Inflammatory macrophage (primary cell): ENCODE measurements around the gene ATP2C1.
"Not testable (repeated sequence)": the region's sequence is repeated elsewhere in the genome, so short reads cannot be mapped to it uniquely, and the experiment has no call there.

Experiments used
- DNase-seq, 2 donors: peaks; one replicate each; pipeline ENCODE4 v3.0.0-alpha.2; 2020 to 2022

Gene ATP2C1

DNA sequence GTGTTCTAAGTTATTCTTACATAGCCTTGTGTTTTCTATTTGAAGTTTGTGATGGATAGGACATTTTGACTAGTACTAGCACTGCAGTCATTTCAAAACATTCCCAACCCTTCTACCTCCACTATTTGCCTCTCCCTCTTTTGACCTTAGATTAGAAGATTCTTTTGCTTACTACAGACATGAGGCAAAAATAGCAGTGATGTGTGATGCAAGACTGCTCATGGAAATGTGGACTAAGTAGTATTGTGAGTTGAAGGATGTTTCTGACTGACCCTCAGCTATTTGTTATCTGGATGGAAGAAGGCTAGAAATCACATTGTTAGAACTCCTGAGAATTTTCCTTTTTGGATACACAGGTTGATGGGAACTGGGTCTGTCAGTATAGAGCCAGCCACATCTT, 45.9 kb downstream of the ATP2C1 start:
- DNase-seq = no peak

GRCh38 chr3:130941793-130942192, 47.9 kb downstream of the ATP2C1 start:
- DNase-seq = no peak

- DNase-seq = no peak
Measured at GRCh38 chr3:130946882-130947281, 53.0 kb downstream of the ATP2C1 start.

GRCh38 chr3:130948001-130948773, 54.3 kb downstream of the ATP2C1 start:
- no peak for DNase-seq

DNA sequence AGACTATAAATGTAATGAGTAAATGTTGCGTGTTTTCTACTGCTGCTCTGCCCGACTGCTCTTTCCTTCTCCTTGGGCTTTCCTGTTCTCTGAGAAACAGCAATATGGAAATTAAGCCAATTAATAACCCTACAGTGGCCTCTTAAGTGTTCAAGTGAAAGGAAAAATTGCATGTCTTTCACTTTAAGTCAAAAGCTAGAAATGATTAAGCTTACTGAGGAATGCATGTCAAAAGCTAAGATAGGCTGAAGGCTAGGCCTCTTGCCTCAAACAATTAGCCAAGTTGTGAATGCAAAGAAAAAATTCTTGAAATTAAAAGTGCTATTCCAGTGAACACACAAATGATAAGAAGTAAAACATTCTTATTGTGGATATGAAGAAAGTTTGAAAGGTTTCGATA, 55.0 kb downstream of the ATP2C1 start:
- DNase-seq = no peak

DNA sequence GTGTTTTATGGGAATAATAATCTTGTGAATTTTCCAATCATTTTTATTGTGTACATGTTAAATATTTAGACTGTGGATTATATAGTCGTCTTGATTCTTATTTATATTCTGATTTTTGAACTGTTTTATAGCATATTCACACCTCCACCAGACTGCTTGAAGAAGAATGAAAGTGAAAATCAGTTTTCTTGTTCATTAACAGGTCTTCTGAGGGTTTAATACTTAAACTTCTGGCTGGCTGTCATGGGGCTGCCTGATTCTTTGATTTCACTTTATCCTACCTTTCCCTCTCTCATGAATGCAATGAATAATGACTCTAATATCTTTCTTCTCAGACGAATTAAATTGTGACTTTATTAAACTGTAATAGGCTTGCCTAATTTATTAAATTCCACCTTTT, 56.2 kb downstream of the ATP2C1 start:
- no peak for DNase-seq

DNA sequence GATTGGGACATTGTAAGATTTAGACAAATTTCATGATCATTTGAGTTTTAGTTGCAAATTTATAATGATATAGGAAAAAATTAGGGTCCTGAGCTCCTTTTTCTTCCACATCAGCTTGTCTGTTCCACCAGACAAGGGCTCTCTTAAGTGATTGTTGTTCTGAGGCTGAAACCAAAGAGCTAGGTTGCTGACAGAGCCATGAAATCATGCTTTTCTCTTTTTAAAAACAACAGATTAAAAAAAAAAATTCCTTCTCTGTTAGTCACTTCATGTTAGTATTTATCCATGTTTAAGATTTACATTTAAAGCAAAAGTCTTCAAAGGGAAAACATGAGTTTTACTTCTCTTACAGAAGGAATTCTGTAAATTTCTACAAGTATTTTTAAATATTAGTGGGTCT, 56.8 kb downstream of the ATP2C1 start:
- no peak for DNase-seq

DNA sequence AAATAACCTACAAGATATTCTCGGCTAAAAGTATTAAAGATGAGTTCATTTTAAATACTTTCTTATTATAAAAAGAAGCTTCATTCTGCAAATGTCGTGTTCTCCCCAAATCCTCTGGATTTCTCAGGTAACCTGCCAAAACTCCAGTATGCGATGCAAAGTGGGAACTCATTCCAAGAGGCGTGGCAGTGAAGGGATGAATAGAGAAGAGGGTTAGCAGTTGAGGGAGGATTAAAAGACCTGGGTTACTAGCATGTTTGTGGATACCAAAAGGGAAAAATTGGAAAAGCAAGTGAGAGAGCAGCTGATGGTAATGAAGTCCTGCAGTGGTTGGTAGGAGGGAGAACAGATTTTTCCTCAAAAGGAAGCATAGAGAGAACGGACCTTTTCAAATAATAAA, 61.6 kb downstream of the ATP2C1 start:
- no peak for DNase-seq

DNA sequence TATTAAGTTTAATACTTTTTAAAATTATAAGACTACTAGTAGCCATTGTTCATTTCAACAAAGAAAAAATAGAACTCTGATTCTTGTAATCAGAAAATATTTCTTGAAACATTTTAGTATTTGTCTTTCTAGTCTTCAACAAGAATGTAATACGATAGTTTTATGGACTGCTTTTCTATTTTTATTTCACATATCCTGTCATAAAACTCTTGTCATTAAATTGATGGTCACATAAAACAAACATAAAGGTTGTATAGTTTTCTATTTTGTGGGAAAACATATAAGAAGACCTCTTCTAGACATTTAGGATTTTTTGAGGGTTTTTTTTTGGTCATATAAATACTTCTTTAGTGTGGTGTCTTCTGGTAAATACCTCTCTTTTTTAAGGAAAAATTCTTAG, 62.4 kb downstream of the ATP2C1 start:
- DNase-seq = no peak

- DNase-seq = no peak
Measured at GRCh38 chr3:130956721-130957120, 62.8 kb downstream of the ATP2C1 start.

DNA sequence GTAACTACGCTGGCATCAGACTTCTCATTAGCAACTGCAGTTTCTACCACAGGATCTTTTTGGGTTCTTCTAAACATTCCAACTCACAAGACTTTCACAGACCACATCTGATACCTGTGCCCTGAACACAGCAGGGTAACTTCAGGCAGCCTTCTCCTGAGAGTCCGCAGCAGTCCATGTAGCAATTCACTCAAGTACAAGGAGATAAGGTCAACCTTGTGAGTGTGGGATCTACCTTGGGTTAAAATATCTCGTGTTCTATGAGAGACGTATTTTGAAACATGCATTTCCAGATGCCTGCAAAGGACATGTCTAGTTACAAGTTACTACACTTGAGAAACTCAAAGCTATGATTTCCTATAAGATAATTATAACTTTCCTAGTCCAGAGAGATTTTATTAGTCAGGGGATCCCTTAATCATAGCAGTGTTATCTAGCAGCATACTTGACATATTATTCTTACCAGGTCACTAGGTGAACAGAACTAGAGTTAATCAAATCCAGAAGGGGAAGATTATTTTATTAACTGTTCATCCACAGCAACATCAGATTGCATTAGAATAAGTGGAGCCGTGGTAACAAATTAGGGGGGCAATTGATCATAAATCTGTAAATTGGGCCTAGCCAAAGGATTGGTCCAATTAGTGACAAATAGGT, 66.4 kb downstream of the ATP2C1 start:
- no peak for DNase-seq

GRCh38 chr3:130961458-130961857, 67.6 kb downstream of the ATP2C1 start:
- DNase-seq = no peak

GRCh38 chr3:130963444-130963843, 69.6 kb downstream of the ATP2C1 start:
- DNase-seq = no peak

DNA sequence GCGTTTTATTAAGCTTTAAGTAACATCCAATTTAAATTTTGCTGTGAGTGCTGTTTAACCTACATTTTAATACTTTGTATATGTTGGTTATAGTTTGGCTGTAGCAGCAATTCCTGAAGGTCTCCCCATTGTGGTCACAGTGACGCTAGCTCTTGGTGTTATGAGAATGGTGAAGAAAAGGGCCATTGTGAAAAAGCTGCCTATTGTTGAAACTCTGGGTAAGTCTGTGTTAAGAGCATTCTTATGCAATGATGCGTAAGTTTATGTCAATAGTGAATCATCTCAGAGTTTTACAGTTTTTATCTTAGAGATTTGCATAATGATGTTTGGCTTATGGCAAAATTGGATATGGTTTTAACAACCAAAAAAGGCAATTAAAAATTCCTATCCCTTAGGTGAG, 70.0 kb downstream of the ATP2C1 start:
- peak; percentile 50 to 82 for DNase-seq

DNA sequence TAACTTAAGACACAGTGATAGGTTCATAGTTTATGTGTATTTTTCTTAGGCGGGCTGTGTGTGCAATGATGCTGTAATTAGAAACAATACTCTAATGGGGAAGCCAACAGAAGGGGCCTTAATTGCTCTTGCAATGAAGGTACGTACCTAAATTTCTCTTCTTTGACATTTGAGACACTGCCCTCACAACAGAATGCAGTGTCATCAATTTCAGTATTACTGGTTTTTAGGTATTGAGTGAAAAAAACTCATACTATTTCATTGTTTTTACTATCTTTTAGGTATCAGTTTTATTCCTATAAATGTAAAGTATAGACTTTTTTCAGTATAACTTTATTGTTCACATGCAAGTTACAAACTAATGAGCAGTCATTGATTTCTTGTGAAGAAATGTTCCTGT, 73.4 kb downstream of the ATP2C1 start:
- no peak for DNase-seq

DNA sequence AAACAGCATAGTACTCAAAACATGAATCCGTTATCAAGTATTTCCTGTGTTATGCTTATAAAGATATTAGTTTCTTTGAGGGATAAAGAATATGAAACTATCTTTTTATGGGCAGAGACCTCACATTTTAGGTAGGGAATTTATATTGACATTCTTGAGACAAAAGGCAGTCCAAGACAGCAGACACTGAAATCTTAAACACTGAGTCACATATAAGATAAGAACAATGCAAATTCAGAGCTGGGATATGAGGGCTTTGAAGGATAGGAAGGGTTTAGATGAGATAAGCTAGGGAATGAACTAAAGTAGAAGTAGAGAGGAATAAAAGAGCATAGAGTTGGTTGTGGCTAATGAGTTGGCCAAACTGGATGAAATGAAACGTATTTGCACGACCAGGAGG, 74.3 kb downstream of the ATP2C1 start:
- no peak for DNase-seq

DNA sequence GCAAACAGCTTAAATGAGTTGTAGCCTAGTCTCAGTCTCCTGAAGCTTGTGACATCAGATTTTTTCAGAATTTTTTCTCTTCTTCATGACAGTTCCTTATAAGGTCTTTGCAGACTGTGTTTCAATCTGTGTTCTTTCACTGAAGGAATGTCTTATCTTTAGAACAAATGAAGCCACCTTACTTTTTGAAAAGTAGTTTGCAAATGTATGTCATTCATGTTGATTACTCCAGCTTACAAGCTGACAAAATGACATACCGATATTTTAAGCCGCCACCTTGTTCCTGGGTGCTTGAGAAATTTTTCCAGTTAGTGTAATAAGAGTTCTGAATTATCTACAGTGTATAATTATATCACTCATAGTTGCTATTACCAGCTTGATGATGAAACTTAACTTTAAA, 75.7 kb downstream of the ATP2C1 start:
- no peak for DNase-seq

GRCh38 chr3:130971208-130971607, 77.3 kb downstream of the ATP2C1 start:
- peak in 1 of 2 donors; percentile 44 for DNase-seq

GRCh38 chr3:130972592-130972991, 78.7 kb downstream of the ATP2C1 start:
- not testable (repeated sequence) for DNase-seq

GRCh38 chr3:130973406-130973805, 79.5 kb downstream of the ATP2C1 start:
- DNase-seq = no peak

DNA sequence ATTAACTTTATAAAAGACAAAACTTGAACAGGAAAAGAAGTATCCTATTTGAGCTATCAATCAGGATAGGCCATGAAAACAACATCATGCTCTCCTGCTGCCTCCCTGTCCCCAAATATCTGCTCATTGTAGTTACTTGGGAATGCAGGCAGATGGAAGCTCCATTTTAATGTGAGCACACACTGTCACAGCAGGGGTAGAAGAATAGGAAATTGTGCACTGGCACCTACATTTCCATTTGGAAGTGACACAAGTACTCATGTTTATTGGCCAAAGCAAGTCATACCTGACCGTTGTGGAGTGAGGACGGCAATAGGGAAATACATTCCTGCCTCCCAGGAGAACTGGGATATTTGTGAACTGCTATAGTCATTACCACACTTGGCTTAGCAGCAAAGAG, 80.3 kb downstream of the ATP2C1 start:
- DNase-seq = no peak

DNA sequence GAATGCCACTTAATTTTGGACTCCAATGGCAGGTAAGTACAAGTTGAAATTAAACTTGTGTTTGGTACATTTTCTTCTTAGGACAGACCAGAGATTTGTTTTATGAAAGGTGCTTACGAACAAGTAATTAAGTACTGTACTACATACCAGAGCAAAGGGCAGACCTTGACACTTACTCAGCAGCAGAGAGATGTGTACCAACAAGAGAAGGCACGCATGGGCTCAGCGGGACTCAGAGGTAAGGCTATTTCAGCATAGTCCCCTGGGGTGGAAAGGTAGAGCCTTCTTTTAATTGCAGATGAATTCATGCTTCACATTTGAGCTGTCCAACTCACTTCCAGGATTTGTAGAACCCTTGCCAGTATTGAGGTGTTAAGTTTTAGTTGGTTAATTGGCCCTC, 81.4 kb downstream of the ATP2C1 start:
- DNase-seq = no peak

GRCh38 chr3:130976706-130977105, 82.8 kb downstream of the ATP2C1 start:
- no peak for DNase-seq

DNA sequence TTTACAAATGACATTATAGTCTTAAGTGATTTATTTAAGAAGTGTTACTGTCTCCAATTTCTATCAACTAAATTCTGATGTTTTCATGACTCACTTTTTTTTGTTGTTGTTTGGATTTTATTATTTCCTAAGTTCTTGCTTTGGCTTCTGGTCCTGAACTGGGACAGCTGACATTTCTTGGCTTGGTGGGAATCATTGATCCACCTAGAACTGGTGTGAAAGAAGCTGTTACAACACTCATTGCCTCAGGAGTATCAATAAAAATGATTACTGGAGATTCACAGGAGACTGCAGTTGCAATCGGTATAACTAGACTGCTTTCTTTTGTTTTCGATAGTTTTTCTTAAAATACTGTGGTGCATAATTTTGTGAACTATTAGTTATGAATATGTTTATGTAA, 85.2 kb downstream of the ATP2C1 start:
- DNase-seq = no peak

DNA sequence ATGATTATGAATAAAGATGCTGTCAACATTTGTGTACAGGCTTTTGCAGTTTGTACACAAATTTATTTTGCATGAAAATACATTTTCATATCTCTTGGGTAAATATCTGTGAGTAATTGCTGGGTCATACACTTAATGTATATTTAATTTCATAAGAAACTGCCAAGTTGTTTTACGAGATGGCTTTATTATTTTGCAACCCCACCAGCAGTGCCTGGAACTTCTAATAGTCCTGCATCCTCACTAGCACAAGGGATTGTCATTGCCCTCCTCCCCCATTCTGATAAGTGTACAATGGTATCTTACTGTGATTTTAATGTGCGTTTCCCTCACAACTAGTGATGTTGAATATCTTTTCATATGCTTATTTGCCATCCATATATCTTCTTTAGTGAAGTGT, 87.6 kb downstream of the ATP2C1 start:
- no peak for DNase-seq
